Astrocyte of the cerebellum (primary cell): ENCODE data around the gene RAD51B.

Source experiments
- DNase-seq: peaks from one replicate; pipeline ENCODE4 v3.0.0-alpha.2; 2011; ENCODE audit warnings: low read depth
- H3K4me3 ChIP-seq: 2 replicates; pipeline ENCODE4 v1.5.1; 2011; ENCODE audit warnings: mild to moderate bottlenecking, low read depth, low read length, moderate library complexity
- in situ Hi-C: cut with HindIII; loops from 2 replicates; pipeline ENCODE4 v1.10.0; 2017; ENCODE audit warnings: low sequenced_read_pairs
- TF ChIP-seq, protein P1 (sequence below): IDR thresholded peaks from 2 replicates; pipeline ENCODE4 v1.5.1; 2012; ENCODE audit warnings: low read length, low read depth, moderate library complexity, mild to moderate bottlenecking; ENCODE audit errors: missing control alignments

RAD51B gene

DNA sequence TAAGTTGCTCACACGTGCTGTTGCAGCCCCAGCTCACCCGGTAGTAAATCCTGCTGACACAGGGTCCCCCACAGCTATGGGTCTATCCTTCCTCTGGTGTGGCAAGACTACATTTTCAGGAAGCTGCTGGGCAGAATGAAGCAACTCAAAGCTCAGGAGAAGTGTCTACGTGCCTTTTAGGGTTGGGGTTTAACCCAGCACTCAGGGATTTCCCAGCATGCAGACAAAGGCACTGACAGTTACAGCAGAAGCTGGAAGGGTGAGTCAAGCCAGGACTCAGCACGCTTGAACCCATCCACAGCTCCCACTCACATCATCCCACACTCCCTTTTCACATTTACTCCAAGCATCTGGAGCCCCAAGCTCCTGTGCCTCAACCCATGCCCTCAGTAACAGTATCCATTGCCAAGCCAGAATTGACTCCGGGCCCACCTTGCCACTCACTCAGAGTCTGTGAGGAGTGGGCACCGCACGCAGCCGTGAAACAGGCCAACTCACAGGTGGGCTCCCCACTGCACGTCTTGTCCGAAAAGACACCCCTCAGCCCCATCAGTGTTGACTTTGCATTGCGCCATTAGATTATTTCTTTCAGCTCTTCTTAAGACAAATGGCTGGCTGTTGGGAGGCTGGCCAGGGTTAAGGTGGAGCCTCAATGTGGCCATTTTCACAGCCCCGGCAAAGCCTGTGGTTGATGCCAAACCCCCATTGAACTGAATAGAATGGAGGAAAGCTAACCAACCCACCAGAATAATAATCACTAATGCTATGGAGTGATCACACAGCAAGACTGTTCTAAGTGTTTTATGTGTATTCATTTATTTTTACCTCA is 913.7 kb downstream of the RAD51B start:
- no peak for DNase-seq
- TF ChIP-seq, protein P1, sequence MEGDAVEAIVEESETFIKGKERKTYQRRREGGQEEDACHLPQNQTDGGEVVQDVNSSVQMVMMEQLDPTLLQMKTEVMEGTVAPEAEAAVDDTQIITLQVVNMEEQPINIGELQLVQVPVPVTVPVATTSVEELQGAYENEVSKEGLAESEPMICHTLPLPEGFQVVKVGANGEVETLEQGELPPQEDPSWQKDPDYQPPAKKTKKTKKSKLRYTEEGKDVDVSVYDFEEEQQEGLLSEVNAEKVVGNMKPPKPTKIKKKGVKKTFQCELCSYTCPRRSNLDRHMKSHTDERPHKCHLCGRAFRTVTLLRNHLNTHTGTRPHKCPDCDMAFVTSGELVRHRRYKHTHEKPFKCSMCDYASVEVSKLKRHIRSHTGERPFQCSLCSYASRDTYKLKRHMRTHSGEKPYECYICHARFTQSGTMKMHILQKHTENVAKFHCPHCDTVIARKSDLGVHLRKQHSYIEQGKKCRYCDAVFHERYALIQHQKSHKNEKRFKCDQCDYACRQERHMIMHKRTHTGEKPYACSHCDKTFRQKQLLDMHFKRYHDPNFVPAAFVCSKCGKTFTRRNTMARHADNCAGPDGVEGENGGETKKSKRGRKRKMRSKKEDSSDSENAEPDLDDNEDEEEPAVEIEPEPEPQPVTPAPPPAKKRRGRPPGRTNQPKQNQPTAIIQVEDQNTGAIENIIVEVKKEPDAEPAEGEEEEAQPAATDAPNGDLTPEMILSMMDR: no peak
- no peak overlapping the region for H3K4me3 ChIP-seq
- in situ Hi-C loops: no loop called here

DNA sequence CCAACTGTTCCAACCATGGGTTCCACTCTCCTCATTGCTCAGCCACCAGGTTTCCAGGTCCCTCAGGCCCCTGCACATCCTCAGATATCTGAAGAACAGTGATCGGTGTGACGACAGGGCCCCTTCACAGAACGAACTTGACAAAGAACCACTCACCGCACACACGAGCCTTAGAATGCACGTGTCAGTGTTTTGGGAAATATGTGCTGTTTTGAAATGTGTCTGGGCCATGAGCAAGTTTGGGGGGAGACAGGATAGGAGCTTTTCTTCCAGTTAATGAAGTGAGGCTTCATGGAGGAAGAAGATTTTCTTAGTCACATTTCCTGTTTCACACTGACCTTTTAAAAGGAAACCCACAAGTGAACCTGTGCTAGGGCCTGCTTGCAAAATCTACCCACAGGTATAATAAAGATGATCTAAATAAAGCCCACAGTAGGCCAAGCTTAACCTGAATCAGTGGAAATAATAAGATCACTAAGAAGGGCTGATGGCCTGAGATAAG is 914.7 kb downstream of the RAD51B start:
- DNase-seq: no peak
- in situ Hi-C loops: no loop called here
- H3K4me3 ChIP-seq: no peak overlapping the region
- TF ChIP-seq, protein P1: no peak

DNA sequence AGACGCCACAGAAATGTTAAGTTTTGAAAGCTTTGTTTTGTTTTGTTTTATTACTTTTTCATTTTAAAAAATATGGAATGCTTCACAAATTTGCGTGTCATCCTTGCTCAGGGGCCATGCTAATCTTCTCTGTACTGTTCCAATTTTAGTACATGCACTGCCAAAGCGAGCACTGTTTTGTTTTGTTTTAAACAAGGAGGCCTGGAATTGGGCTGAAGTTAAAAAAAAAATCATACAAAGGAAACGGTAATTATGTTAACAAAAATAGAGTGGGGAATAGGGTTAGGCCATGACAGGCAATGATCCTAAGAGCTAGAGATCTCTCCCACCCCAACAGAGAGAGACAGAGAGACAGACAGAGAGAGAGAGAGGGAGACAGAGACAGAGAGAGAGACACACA is 916.3 kb downstream of the RAD51B start:
- DNase-seq: no peak
- H3K4me3 ChIP-seq: no peak overlapping the region
- TF ChIP-seq, protein P1: no peak
- in situ Hi-C loops: no loop called here

DNA sequence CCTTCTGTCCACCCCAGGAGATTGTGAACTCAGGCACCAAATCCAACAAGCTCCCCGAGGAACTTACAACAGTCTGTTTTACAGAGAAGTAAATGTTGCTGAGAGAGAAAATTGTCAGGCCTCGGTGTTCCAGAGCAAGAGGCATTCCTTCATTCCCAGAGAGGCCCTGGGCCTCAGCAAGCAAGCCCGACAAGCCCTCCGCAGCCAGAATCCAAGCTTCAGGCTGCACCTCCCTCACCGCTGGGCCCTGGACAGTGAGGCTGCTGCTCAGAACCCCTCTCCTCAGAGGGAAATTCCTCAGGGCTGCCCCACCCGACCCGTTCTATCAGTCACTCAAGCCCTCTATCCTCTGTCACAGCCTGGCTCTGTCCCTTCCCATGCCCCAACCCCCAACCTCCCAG is 916.9 kb downstream of the RAD51B start:
- no peak overlapping the region for H3K4me3 ChIP-seq
- DNase-seq: no peak
- in situ Hi-C loops: no loop called here
- TF ChIP-seq, protein P1: no peak

DNA sequence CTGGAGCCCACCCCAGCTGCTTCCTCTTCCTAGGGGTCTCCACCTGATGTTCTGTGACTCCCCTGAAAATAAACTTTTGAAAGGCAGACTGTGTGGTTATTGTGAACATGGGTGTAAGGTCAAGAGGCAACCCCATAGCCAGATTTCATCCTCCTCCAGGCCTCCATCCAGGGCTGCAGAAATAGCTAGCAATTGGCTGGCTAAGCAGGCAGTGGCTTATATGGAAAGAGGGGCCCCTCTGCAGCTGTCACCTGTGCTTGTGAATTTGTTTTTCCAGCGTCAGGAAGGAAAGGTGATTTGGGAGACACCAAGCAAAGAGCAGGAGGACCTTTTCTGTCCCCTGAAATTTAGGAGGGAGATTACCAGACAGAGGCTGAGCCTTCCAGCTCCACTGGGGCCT is 917.5 kb downstream of the RAD51B start:
- no peak for DNase-seq
- TF ChIP-seq, protein P1: no peak
- in situ Hi-C loops: no loop called here

DNA sequence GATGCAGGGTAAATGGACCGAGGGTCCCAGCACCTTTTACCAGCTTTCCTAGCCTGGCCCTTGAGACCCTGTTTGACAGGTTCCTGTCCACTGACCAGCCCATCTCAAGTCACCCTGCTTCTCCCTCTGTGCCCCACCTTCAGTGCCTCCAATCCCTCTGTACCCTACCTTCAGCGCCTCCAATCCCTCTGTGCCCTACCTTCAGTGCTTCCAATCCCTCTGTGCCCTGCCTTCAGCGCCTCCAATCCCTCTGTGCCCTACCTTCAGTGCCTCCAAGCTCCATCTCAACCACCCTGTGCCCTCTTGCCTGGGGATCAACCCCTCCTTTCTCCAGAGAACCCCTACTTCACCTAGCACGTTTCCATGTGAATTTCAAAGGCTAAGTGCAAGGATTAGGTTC is 919.0 kb downstream of the RAD51B start:
- no peak overlapping the region for H3K4me3 ChIP-seq
- in situ Hi-C loops: no loop called here
- no peak for DNase-seq
- TF ChIP-seq, protein P1: no peak

More for the DNA sequence above, 917.5 kb downstream of the RAD51B start:
- H3K4me3 ChIP-seq: no peak overlapping the region
